ENCODE data around the gene TRDN. TPM values are rescaled to one million over a fixed set of nuclear protein-coding genes. Genes with fewer than 3 reads are reported as not detected.
A peak's percentile ranks its signal among the peaks of the same experiment; 100 is the strongest.

The TRDN gene, protein sequence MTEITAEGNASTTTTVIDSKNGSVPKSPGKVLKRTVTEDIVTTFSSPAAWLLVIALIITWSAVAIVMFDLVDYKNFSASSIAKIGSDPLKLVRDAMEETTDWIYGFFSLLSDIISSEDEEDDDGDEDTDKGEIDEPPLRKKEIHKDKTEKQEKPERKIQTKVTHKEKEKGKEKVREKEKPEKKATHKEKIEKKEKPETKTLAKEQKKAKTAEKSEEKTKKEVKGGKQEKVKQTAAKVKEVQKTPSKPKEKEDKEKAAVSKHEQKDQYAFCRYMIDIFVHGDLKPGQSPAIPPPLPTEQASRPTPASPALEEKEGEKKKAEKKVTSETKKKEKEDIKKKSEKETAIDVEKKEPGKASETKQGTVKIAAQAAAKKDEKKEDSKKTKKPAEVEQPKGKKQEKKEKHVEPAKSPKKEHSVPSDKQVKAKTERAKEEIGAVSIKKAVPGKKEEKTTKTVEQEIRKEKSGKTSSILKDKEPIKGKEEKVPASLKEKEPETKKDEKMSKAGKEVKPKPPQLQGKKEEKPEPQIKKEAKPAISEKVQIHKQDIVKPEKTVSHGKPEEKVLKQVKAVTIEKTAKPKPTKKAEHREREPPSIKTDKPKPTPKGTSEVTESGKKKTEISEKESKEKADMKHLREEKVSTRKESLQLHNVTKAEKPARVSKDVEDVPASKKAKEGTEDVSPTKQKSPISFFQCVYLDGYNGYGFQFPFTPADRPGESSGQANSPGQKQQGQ
- 10.4 and 10.6 TPM in 2 replicates for total RNA-seq (2021)
- long read RNA-seq, partial matches to known transcripts: 7 of 15 reads
- long read RNA-seq, other reads (novel, unspliced or antisense): 8 of 15 reads

DNA sequence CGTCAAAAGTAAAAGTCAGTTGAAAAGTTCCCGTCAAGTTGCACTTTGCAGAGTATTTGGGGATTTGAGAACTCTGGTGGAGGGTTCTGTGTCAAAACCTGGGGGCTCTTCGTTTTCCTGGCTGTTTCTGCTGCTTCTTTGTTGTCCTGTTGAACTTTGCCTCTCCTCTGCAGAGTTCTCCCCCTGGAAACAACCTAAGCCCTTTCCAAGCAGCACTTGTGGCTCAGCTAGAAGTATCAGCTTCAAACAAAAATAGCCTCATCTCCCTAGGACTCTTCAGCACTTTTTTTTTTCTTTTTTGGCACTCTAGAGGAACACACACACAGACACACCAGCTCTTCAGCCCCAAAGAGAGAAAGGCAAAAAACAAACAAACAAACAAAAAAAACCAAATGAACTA lies at the start of gene TRDN:
Gene TRDN (minus strand): TSS at position 169 of the 400 bp plus-strand sequence. CDS start 175 bp downstream, outside the sequence.
- no peak within 1 kb of the TSS for H3K14ac ChIP-seq (ENCODE audit: insufficient read depth, low read length)
- no peak within 1 kb of the TSS for H2BK5ac ChIP-seq (ENCODE audit: insufficient read length, low read length)
- Mint-ChIP-seq H3K27me3 (ENCODE audit: low read depth) (no peaks in the 10 kb centered on the region), H3K9me3 (no peaks in the 10 kb centered on the region), H3K4me3 (no peak within 1 kb of the TSS), H3K36me3 (ENCODE audit: insufficient read depth in 1 of 3, low read depth in 3 of 3) (no peaks in the 10 kb centered on the region), H3K4me1 (peaks cover 14 to 16% of the 10 kb centered on the region in 2 experiments), H3K27ac (peak within 1 kb of the TSS; percentile 37 to 74 (median 57))
- no peak within 1 kb of the TSS for H3K9ac ChIP-seq (ENCODE audit: extremely low read depth, insufficient read length, low read length)
- H3K18ac ChIP-seq (ENCODE audit: insufficient read length, low read depth, low read length): no peak within 1 kb of the TSS
- H3K79me1 ChIP-seq (ENCODE audit: insufficient read depth, low read depth, low read length, poor library complexity, severe bottlenecking): no peaks in the 10 kb centered on the region
- no peak within 1 kb of the TSS for H4K5ac ChIP-seq (ENCODE audit: insufficient read length, low read depth, low read length)
- H4K8ac ChIP-seq (replicated peaks; ENCODE audit: insufficient read length, low read depth, low read length): no peak within 1 kb of the TSS
- no peak within 1 kb of the TSS for H2BK120ac ChIP-seq (ENCODE audit: low read depth, low read length, poor library complexity, severe bottlenecking)
- H2AFZ ChIP-seq (ENCODE audit: low read length): peak within 1 kb of the TSS; percentile 15
- H3K4me2 ChIP-seq (ENCODE audit: insufficient read depth, insufficient read length, low read length): no peak within 1 kb of the TSS
- H2BK12ac ChIP-seq (ENCODE audit: insufficient read length, low read depth, low read length): no peak within 1 kb of the TSS
- no peak within 1 kb of the TSS for H2BK15ac ChIP-seq (ENCODE audit: low read depth, low read length)
- H3K9me3 ChIP-seq (ENCODE audit: control insufficient read depth, low read depth, low read length): no peaks in the 10 kb centered on the region
- H4K20me1 ChIP-seq (ENCODE audit: control insufficient read depth, insufficient read depth, insufficient read length): no peaks in the 10 kb centered on the region
- H2BK20ac ChIP-seq (ENCODE audit: low read depth, low read length, poor library complexity, severe bottlenecking): no peak within 1 kb of the TSS
- no peak within 1 kb of the TSS for H3K56ac ChIP-seq (ENCODE audit: insufficient read length, low read depth, low read length)
- H3K79me2 ChIP-seq (ENCODE audit: insufficient read depth, low read length): no peaks in the 10 kb centered on the region
- no peak within 1 kb of the TSS for H4K91ac ChIP-seq (ENCODE audit: insufficient read length, low read depth, low read length)
- no peak for DNase-seq
- H3K23me2 ChIP-seq (ENCODE audit: insufficient read length, low read depth, low read length, poor library complexity, severe bottlenecking): no peaks in the 10 kb centered on the region
- H3K27ac ChIP-seq (ENCODE audit: insufficient read length, low read depth, low read length): no peak within 1 kb of the TSS
- TF ChIP-seq, protein P1, sequence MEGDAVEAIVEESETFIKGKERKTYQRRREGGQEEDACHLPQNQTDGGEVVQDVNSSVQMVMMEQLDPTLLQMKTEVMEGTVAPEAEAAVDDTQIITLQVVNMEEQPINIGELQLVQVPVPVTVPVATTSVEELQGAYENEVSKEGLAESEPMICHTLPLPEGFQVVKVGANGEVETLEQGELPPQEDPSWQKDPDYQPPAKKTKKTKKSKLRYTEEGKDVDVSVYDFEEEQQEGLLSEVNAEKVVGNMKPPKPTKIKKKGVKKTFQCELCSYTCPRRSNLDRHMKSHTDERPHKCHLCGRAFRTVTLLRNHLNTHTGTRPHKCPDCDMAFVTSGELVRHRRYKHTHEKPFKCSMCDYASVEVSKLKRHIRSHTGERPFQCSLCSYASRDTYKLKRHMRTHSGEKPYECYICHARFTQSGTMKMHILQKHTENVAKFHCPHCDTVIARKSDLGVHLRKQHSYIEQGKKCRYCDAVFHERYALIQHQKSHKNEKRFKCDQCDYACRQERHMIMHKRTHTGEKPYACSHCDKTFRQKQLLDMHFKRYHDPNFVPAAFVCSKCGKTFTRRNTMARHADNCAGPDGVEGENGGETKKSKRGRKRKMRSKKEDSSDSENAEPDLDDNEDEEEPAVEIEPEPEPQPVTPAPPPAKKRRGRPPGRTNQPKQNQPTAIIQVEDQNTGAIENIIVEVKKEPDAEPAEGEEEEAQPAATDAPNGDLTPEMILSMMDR (conservative IDR thresholded peaks at IDR 0.05): no peak
- H3K4me1 ChIP-seq (ENCODE audit: insufficient read depth, low read length): no peaks in the 10 kb centered on the region; the same call in 1 of the 2 replicates
- H3K27me3 ChIP-seq (ENCODE audit: insufficient read depth, low read length): no peaks in the 10 kb centered on the region
- no peak within 1 kb of the TSS for H2AK5ac ChIP-seq (ENCODE audit: insufficient read length, low read length)
- no peak within 1 kb of the TSS for H3K23ac ChIP-seq (ENCODE audit: insufficient read length, low read depth, low read length)
- WGBS (ENCODE audit: extremely low coverage, insufficient read length, low lambda C conversion rate): no CpG with 5 or more reads among the region's 3 CpGs
- H3T11ph ChIP-seq (ENCODE audit: low read length): no peak within 1 kb of the TSS
- H3K4ac ChIP-seq (ENCODE audit: low read depth, low read length): no peak within 1 kb of the TSS
